Endothelial cell of umbilical vein (primary cell): ENCODE results near the gene VPS51.

Source experiments
- CTCF ChIP-seq, 2 donors: IDR thresholded peaks; 1 replicate in 1 of 2; 2 replicates in 1 of 2; pipeline ENCODE4 v1.5.1; 2011; ENCODE audit warnings: low read length in 2 of 2, mild to moderate bottlenecking in 2 of 2, moderate library complexity in 2 of 2, control low read depth in 1 of 2, inconsistent platforms in 1 of 2, low read depth in 1 of 2; ENCODE audit not compliant: insufficient read depth in 1 of 2; ENCODE audit errors: extremely low read depth in 1 of 2
- EZH2 ChIP-seq: IDR thresholded peaks from 2 replicates; pipeline ENCODE4 v1.6.1; 2012; ENCODE audit warnings: borderline replicate concordance, low read depth, mild to moderate bottlenecking, moderate library complexity, low read length, inconsistent platforms; ENCODE audit not compliant: severe bottlenecking
- FOS ChIP-seq: IDR thresholded peaks from 2 replicates; pipeline ENCODE4 v1.6.1; 2011; ENCODE audit warnings: mild to moderate bottlenecking, low read length, moderate library complexity, borderline replicate concordance; ENCODE audit not compliant: insufficient read depth
- GATA2 ChIP-seq: IDR thresholded peaks from 2 replicates; pipeline ENCODE4 v1.7.0; 2011; ENCODE audit warnings: low read depth, mild to moderate bottlenecking, moderate library complexity, mixed read lengths, low read length; ENCODE audit not compliant: insufficient read length, insufficient read depth
- JUN ChIP-seq: IDR thresholded peaks from 2 replicates; pipeline ENCODE4 v1.6.1; 2011; ENCODE audit warnings: borderline replicate concordance, low read depth; ENCODE audit not compliant: insufficient read length, insufficient read depth
- MAX ChIP-seq: IDR thresholded peaks from 2 replicates; pipeline ENCODE4 v1.6.1; 2011; ENCODE audit not compliant: insufficient read depth, insufficient read length
- MYC ChIP-seq: IDR thresholded peaks from one replicate; pipeline ENCODE4 v1.6.1; 2011; ENCODE audit warnings: mild to moderate bottlenecking, low read depth, low read length
- POLR2A ChIP-seq: IDR thresholded peaks from 2 replicates; pipeline ENCODE4 v1.6.1; 2012; ENCODE audit warnings: low read depth, mild to moderate bottlenecking, control low read depth, low read length
- POLR2AphosphoS5 ChIP-seq: IDR thresholded peaks from 2 replicates; pipeline ENCODE4 v1.6.1; 2012; ENCODE audit warnings: low read depth, mild to moderate bottlenecking, control low read depth, low read length, moderate library complexity; ENCODE audit not compliant: insufficient read depth

- TF ChIP-seq EZH2, result no peak
- no peak for TF ChIP-seq CTCF (IDR thresholded peaks at IDR 0.05; ENCODE audit: extremely low read depth in 1 of 2, insufficient read depth in 1 of 2, low read depth in 1 of 2, low read length in 2 of 2)
- TF ChIP-seq POLR2A, result no peak
- no peak for TF ChIP-seq POLR2AphosphoS5
- no peak for TF ChIP-seq MYC
- TF ChIP-seq MAX, result no peak
- no peak for TF ChIP-seq FOS
- TF ChIP-seq JUN, result no peak
- no peak for TF ChIP-seq GATA2
These were observed 11.2 kb upstream of the VPS51 start for GRCh38 chr11:65084598-65085375.
